HG02970 (cell line): ENCODE data around the gene STUM.

ENCODE experiments used
- ATAC-seq: cut with Tn5 transposase; IDR thresholded peaks from one replicate; pipeline ENCODE4 v1.9.1; 2021; ENCODE audit warnings: mild to moderate bottlenecking, moderate library complexity, moderate number of reproducible peaks; ENCODE audit not compliant: unreplicated experiment, low FRiP score

Gene STUM

DNA sequence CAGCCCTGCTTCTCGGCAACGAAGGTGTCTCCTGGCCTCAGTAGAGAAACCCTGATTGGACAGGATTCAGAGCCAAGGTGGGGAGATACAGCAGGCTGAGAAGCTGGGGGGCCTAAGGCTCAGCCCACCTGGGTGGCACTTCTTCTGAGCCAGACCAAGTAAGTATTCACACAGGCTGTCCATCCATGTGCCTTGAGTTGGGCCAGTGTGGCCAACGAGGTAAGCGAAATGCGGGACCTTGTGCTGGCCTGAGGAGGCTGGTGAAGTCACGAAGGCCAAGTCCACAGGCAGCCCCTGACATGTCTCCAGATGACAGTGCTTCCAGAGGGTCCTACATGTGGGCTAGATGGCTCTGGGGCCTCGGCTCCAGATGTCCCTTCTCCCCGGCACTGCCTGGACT lies 99.2 kb downstream of the STUM start:
- ATAC-seq, result no peak

DNA sequence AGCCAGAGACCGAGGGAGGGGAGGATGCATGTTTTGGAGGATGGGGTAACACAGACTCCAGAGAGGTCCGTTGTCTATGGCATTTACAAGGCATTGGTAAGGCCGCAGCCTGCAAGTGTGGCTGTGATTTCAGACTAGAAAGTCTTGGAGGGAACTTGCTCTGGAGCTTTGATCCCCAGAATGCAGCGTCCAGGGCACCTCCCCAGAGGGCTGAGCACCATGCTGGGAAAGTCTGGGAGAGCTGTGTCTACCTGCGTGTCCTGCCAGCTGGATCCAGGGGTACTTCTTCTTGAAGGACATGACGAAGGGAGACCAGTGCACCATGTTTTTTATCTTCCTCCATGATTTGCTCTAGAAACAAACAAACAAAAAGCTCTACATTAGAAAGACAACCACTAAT lies 99.9 kb downstream of the STUM start:
- no peak for ATAC-seq

DNA sequence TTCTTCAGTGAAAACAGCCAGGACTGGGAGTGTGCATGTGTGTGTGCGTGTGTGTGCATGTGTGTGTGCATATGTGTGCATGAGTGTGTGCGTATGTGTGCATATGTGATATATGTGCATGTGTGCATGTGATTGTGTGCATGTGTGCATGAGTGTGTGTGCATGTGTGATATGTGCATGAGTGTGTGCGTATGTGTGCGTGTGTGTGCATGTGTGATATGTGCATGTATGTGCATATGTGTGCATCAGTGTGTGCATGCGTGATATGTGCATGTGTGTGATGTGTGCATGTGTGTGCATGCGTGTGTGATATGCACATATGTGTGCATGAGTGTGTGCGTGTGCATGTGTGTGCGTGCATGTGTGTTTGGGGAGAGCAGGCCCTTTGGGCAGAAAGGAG lies 100.7 kb downstream of the STUM start:
- no peak for ATAC-seq

DNA sequence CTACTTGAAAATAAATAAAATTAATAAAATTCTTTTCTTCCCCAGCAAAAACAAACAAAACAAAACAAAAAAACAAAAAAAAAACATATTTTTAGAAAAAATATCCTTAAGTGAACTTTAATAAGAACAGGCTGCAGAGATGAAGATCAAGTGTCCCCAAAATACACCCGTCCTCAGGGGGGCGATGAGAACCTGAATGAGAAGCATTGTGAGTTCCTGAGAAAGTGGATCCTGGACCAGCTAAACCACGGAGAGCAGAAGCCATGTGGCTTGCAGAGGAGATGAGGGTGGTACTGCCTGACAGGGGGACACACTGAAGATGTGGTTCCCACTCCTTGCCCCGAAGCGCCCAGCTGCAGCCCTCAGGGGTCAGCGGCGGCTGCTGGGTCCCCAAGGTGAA lies 101.2 kb downstream of the STUM start:
- ATAC-seq, result no peak

DNA sequence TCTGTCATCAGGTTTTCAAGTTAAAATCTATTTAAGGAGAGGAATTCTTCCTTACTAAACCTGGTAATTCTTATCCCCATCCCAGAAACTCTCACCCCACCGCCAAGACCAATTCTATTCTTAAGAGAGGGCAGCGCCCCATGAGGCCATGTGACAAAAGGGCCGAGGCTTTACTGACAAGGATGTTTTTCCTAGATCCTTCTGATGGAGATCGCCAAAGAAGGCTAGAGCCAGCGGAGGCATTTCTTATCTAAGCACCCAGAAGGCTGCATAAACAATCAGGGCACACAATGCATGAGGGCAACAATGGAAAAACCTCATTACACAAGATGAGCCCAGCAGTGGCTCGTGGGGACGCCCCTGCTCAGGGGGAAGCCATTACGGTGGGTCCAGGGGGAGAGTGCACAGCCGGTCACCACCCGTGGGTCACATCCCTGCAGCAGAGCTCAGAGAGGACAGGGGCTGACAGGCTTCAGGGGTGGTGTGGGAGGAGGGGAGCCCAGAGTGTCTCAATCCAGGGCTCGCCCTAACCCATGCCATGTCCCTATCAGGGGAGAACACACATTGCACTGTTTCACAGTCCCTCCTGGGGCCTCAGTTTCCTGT lies 101.8 kb downstream of the STUM start:
- ATAC-seq, result no peak

DNA sequence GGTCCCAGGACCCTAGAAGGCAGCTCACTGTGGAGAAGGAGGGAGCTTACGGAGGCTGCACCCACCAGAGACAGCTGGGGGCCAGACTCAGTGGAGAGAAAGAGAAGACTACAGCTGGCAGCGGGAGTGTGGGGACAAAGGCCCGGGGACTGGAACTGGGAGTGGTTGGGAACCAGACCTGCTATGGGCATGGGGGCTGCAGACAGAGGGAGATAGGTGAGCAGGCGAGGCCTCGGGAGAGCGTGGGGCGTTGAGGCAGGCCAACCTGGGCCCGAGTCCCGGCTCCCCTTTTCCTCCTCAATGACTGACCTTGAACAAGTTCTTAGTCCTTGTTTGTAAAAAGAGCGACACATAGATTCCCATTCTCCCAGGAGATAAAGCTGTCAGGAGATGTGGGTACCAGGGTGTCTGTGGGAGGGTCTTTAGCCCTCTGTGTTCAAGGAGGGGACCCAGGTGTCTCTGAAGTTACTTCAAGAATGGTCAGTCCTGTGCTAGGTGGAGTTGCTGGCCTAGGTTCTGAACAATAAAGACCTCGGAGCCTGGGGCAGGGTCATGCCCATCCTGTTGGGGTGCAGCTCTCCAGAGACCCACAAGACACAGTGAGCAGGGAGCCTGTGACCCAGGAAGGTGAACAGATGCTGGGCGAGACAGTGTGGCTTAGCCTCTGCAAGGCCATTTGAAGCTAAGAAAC lies 102.6 kb downstream of the STUM start:
- no peak for ATAC-seq

DNA sequence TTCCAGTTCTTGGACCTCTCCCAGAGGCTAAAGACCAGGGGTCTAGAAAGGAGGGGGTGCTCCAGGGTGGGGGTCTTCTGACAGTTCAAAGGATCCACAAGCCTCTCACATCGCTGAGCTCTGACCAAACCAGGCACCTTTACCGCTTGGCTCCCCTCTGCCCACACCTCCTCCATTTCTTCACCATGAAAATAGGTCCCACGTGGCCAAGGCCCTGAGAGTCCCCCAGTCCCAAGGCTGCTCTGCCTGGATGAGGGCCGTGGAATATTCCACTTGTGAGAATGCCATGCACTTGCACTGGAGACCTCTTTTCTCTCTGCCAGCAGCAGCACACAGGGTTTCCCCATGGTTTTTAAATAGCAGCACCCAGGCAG lies 103.2 kb downstream of the STUM start:
- ATAC-seq, result no peak

DNA sequence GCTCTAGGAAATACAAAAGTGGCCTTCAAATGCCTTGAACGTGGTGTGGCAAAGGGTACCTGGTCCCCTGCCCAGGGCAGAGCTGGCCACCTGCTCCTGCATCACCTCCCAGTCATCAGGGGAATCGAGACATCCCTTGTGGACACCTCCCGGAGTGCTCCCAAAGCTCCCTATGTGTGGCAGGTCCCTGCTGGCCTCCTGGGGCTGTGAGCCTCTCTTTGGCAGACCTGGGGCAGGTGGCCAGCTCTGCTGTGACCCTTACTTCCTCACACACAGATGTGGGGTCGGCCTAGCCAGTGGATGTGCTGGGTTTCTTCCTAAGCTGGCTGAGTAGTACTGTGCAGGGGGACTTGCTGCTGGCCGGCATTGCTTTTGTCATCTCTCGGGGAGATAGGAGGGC lies 104.0 kb downstream of the STUM start:
- no peak for ATAC-seq

DNA sequence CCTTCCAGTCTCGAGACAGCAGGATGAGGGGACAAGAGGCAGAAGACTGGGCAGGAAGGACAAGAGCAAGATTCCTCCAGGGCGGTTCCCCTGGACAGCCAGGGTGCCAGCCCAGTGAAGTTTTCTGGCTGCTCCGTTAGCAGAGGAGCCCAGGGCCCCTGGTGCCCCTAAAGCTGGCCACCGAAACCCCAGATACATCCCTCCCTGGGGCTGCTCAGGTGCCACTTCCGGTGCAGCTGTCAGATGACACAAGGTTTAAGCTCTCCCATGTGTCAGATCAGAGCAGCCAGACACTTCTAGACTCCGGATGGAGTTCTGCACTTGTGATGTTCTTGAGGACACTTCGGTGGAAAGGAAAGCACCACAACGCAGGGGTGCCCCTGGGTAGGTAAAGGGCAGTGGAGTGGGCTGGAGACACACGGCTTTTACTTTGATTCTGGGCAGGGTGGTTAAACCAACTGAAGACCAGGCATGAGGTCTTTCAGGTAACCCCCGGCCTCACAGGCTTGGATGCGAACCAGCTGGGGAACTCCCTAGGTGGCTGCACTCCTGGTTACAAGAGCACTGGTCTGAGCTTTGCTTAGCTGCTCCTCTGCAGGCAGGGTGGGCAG lies 104.9 kb downstream of the STUM start:
- ATAC-seq, result peak; percentile 52

DNA sequence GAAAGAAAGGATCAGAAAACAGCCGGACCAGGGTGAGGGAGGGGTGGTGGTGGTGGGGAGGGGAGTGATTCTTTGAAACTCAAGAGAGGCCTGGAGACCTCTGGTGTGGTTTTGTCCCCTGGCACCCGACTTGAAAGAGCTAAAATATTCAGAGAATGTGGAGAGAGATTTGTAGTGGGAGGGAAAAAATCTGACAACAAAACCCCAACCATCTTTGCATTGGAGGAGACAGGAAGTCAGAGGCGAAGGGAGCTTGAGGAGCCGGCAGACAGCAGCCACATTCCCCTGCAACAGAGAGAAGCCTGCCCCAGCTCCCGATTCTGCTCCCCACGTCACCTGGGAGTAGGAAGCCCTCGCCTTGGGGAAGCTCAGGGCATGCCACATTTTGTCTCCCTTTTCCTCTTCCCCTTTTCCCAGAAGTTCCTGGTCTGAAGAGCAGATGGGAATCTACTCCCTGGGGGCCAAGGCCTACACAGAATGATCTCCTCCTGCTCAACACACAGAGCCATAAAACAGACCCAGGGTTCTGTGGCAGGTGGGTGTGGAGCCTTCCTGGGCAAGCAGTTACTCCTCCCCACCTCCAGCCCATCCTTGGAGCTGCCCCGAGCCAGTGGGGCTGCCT lies 105.6 kb downstream of the STUM start:
- no peak for ATAC-seq

DNA sequence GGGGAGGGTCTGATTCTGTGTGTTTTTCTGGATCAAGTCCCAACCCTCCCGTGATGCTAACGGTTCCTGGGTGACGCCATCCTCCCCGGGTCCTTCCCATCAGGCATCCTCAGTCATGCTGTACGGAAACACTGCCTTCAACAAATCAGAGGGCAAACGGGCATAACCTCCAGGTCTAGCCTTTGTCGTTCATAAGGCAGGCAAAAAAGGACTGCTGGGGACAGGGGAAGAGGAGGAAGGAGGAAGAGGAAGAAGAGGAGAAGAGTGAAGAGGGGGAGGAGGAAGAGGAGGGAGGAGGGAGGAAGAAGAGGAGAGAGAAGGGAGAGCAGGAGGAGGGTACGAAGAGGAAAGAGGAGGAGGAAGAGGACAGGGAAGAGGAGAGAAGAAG lies 106.1 kb downstream of the STUM start:
- ATAC-seq, result no peak

DNA sequence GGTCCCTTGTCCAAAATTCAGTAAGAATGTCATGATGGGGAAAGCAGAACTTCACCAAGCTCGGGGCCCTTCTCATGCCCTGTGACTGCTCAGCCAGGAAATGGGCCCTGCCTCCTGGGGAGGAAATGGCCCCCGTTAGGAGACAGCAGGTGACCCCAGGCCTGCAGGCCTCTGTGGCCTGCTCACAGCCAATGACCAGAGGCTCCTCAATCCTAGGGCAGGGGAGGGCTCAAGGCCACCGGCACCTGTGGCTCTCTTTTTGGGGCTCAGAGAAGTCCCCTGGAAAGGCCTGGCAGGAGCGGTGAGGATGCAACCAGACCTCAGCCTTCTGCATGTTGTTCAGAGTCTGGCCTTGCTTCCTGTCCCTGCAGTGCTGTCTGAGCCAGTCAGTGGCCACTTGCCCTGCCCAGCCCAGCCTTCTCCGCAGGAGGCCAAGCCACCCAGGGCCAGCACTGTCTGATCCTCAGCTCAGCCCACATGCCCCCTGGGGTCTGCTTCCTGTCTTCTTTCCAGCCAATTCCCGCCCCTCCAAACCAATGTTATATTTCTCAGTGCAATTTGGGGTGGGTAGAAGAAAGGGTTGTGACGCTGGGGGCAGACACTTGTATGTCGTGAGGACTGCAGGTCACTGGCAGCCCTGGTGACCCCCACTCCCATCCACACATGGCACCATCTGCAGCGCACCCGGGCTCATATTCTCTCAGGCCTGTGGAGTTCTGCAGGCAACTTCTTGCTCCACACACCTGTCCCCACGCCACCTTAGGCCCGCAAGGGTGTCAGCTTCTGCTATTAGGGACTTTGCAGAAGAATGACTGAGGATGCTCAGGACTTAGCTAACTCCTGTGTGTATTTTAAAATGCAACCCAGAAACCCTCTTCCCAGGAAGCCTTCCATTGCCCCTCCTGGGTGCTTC lies 106.9 kb downstream of the STUM start:
- no peak for ATAC-seq

DNA sequence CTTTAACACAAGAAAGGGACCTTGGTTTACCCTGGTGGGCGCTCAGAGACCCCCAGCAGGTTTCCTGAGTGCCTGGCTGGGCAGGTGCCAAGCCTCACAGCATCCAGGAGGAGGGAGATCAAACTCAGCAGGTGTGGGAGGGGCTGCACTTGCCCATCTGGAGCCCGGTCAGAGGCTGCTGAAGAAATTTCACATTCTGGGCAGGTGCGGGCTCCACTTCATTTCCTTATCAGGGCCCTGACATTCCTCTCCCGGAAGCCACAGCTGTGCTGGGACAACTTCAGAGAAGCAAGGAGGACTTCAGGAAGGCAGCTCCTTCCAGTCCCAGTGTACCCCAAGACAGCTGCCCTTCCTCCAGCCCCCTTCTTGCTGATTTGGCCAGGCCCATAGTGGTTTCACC lies 107.6 kb downstream of the STUM start:
- no peak for ATAC-seq

DNA sequence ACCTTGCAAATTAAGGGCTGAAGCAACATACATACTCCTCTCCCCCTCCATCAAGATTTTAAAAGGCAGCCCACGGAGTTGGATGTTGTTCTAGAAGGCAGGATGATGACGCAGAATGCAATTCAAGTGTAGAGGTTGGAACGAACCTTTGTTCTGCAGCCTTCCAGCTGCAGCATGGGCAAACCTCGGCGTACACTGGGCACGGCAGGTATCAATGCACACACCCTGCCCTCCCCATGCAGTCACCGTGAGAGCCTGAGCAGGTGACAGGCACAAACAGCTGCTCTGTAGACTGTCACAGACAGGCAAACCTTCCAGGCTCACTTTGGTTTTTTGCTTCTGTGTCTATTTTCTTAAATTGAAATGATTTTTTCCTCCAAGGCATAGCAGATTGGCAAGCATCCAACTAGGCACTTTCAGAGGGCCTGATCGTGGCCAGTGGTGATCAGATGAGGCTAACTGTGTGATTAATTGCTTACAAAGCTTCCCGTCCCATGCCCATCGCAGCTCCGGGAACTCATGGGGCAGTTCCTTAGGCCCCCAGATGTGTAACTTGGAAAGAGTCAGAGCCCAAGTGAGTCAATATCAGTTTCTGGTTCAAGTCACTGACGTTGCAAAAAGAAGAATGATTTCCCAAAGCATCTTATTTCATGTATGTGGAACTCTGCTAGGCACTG lies 108.2 kb downstream of the STUM start:
- no peak for ATAC-seq

DNA sequence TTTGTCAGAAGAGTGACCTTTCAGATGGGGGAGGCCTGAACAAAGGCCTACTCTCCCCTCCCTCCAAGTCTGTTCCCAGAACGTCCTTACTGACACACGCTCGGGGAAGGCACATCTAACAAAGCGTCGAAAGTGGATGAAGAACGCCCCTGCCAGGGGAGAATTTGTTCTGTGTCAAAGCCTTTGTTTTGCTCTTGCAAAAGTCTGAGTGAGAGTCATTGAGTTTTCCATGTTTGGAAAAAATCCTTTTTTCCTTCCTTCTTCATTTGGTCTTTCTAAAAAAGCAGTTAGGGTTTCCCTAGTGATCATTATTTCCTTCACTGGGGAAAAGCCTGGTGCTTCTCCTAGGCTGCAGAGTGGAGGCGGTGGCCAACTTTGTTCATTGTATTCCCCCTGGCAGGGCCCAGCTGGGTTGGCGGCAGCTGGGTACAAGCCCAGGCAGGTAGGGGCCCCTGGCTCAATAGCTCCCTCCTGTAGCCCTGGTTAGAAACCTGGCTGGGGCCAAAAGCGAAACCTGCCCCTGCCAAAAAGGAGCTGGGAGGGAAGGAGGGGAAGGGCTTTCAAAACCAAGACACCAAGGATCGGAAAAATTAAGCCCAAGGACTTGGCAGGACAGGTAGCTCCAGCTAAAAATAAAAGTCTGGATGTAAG lies 109.5 kb downstream of the STUM start:
- ATAC-seq, result no peak

DNA sequence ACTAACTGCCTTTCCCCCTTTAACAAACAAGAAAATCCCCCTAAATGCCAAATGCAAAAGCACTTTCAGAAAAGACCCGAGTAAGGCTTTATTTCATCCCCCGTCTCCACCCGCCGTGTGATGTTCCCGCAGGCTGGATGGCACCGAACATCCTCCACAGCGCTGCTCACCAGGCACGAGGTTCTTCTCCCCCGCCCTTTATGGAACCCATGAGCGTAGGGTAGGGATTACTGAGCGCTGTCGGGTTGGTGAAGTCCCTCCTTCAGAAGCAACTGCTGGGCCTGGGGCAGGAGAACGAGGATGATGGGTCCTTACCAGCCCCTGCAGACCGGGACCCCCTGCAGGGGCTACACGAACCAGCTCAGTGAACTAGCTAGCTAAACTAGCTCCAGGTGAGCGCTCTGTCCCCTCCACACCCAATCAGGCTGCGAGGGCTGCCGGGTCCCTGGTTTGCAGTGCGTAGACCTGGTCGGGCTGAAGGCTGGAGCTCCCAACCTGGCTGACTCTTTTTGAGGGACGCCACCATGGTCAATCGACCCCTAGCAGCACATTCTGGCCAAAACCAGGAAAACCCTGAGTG lies 110.1 kb downstream of the STUM start:
- no peak for ATAC-seq
